ENCODE results near the gene ACVR1B. TPM values are rescaled to one million over a fixed set of nuclear protein-coding genes. Genes with fewer than 3 reads are reported as not detected.
A peak's percentile ranks its signal among the peaks of the same experiment; 100 is the strongest.

The ACVR1B gene
- total and polyA plus RNA-seq, 2 of the 8 experiments (the other 6 are each of a cell fraction or from before 2014, with no cell fraction given): 16.0 to 19.2 TPM

GRCh38 chr12:51974646-51975045 lies 23.1 kb downstream of the ACVR1B start:
- Histone ChIP-seq H3K4me3 (ENCODE audit: extremely low read depth in 1 of 4, insufficient read depth in 2 of 4, low read depth in 3 of 4, low read length in 4 of 4) (no peak overlapping the region), H4K8ac (ENCODE audit: extremely low read depth, insufficient read depth, low read length) (no peak overlapping the region), H3K4me1 (replicated peaks in 1 of 4; ENCODE audit: control insufficient read depth in 3 of 4, insufficient read depth in 4 of 4, low read length in 3 of 4) (peaks cover 3 to 10% (median 6%) of the 10 kb centered on the region in 4 experiments; a peak in 5 of 7 replicates), H2BK5ac (ENCODE audit: low read depth, low read length) (no peak overlapping the region), H2BK12ac (ENCODE audit: low read depth, low read length) (no peak overlapping the region), H3K23ac (ENCODE audit: insufficient read length) (no peak overlapping the region), H3K79me1 (ENCODE audit: low read depth, low read length) (peaks cover 6% of the 10 kb centered on the region; the same call in 1 of the 2 replicates), H3K27me3 (replicated peaks in 1 of 4; ENCODE audit: control insufficient read depth in 3 of 4, extremely low read depth in 1 of 4, insufficient read depth in 3 of 4, low read length in 3 of 4) (no peaks in the 10 kb centered on the region), H3K18ac (ENCODE audit: extremely low read depth, low read length) (no peak overlapping the region), H3K9me3 (ENCODE audit: insufficient read depth in 2 of 2, low read depth in 1 of 2, low read length in 1 of 2) (no peaks in the 10 kb centered on the region), H3K9ac (replicated peaks in 1 of 4; ENCODE audit: extremely low read depth in 1 of 4, low read depth in 3 of 4, low read length in 3 of 4) (no peak overlapping the region), H2AK5ac (ENCODE audit: low read depth, low read length) (no peak overlapping the region), H2BK15ac (ENCODE audit: low read length) (no peak overlapping the region), H2BK120ac (replicated peaks; ENCODE audit: low read depth, low read length) (no peak overlapping the region), H2AFZ (ENCODE audit: low read length) (no peak overlapping the region), H4K20me1 (replicated peaks in 1 of 2; ENCODE audit: control insufficient read depth in 1 of 2, insufficient read depth in 2 of 2, low read length in 2 of 2) (peaks cover 7 to 18% of the 10 kb centered on the region in 2 experiments), H4K91ac (replicated peaks; ENCODE audit: insufficient read length, low read length) (no peak overlapping the region), H3K4me2 (ENCODE audit: insufficient read depth in 1 of 2, low read depth in 2 of 2, low read length in 2 of 2) (peak overlapping the region in 1 of 2 experiments; percentile 23; a peak in 1 of 4 replicates), H3K14ac (ENCODE audit: insufficient read length) (no peak overlapping the region), H4K5ac (ENCODE audit: insufficient read length, low read depth, low read length) (no peak overlapping the region), H3K79me2 (ENCODE audit: control insufficient read depth in 1 of 2, insufficient read depth in 2 of 2, low read length in 2 of 2) (peaks cover 0 to 11% of the 10 kb centered on the region in 2 experiments; a peak in 1 of 4 replicates), H3K36me3 (ENCODE audit: control insufficient read depth in 2 of 4, insufficient read depth in 4 of 4, low read length in 3 of 4) (peaks cover 2 to 17% (median 9%) of the 10 kb centered on the region in 4 experiments; a peak in 7 of 8 replicates), H3K4ac (replicated peaks; ENCODE audit: insufficient read length, low read depth, low read length) (no peak overlapping the region), H2BK20ac (ENCODE audit: low read length) (no peak overlapping the region), H3K27ac (ENCODE audit: low read depth, low read length) (no peak overlapping the region), H3K23me2 (ENCODE audit: low read depth, low read length) (no peaks in the 10 kb centered on the region), H3K56ac (replicated peaks; ENCODE audit: insufficient read length, low read depth, low read length) (no peak overlapping the region)
- FAIRE-seq: no peak
- DNase-seq (ENCODE audit: low read depth in 1 of 2, low spot score in 2 of 2): no peak
- TF ChIP-seq E2F6 (IDR thresholded peaks at IDR 0.05): no peak
- no peak for TF ChIP-seq FOSL1 (IDR thresholded peaks at IDR 0.05; ENCODE audit: insufficient read depth, low read depth, low read length)
- no peak for TF ChIP-seq EGR1 (IDR thresholded peaks at IDR 0.05; ENCODE audit: borderline replicate concordance, low read depth, low read length)
- TF ChIP-seq CEBPB (IDR thresholded peaks at IDR 0.05; ENCODE audit: low read depth, low read length): no peak
- TF ChIP-seq TCF12 (IDR thresholded peaks at IDR 0.05; ENCODE audit: low read depth, low read length): no peak
- TF ChIP-seq MAX (IDR thresholded peaks at IDR 0.05): no peak
- no peak for TF ChIP-seq SIX5 (IDR thresholded peaks at IDR 0.05; ENCODE audit: low read depth, low read length)
- no peak for TF ChIP-seq TEAD4 (IDR thresholded peaks at IDR 0.05; ENCODE audit: low read depth, low read length)
- no peak for TF ChIP-seq GTF2F1 (IDR thresholded peaks at IDR 0.05; ENCODE audit: borderline replicate concordance, low read depth, low read length)
- no peak for TF ChIP-seq KDM5A (IDR thresholded peaks at IDR 0.05; ENCODE audit: low read length)
- TF ChIP-seq RXRA (IDR thresholded peaks at IDR 0.05; ENCODE audit: insufficient read depth, low read depth, low read length): no peak
- TF ChIP-seq POLR2A (IDR thresholded peaks at IDR 0.05; ENCODE audit: control extremely low read depth in 1 of 2, low read depth in 2 of 2, low read length in 2 of 2): no peak
- TF ChIP-seq ATF3 (IDR thresholded peaks at IDR 0.05; ENCODE audit: insufficient read depth, low read depth, low read length): no peak
- WGBS, 2 experiments (ENCODE audit: extremely low coverage in 1 of 2, insufficient coverage in 1 of 2, insufficient read length in 1 of 2, insufficient replicate concordance in 2 of 2, low coverage in 1 of 2, low lambda C conversion rate in 2 of 2, missing lambda C conversion rate in 1 of 2): 69% methylated on average over 2 of the region's 2 CpGs; no CpG with 5 or more reads in 1 of the 2 experiments
- POLR2A ChIA-PET (ENCODE audit: partially characterized antibody): interaction anchor here (0.7 to 1.4 kb wide), 3 partner anchors 9 to 23 kb away, joined by 3 to 4 read pairs (median 3); no protein-coding TSS in a partner anchor
- CTCF ChIA-PET (ENCODE audit: partially characterized antibody): interaction anchor here (0.6 to 4.0 kb wide), 16 partner anchors 12 to 108 kb away, joined by 3 to 18 read pairs (median 4); no protein-coding TSS in a partner anchor
